Measurements from ENCODE around the gene VPS35L.
A peak's percentile ranks its signal among the peaks of the same experiment; 100 is the strongest.

Gene VPS35L, protein sequence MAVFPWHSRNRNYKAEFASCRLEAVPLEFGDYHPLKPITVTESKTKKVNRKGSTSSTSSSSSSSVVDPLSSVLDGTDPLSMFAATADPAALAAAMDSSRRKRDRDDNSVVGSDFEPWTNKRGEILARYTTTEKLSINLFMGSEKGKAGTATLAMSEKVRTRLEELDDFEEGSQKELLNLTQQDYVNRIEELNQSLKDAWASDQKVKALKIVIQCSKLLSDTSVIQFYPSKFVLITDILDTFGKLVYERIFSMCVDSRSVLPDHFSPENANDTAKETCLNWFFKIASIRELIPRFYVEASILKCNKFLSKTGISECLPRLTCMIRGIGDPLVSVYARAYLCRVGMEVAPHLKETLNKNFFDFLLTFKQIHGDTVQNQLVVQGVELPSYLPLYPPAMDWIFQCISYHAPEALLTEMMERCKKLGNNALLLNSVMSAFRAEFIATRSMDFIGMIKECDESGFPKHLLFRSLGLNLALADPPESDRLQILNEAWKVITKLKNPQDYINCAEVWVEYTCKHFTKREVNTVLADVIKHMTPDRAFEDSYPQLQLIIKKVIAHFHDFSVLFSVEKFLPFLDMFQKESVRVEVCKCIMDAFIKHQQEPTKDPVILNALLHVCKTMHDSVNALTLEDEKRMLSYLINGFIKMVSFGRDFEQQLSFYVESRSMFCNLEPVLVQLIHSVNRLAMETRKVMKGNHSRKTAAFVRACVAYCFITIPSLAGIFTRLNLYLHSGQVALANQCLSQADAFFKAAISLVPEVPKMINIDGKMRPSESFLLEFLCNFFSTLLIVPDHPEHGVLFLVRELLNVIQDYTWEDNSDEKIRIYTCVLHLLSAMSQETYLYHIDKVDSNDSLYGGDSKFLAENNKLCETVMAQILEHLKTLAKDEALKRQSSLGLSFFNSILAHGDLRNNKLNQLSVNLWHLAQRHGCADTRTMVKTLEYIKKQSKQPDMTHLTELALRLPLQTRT

DNA sequence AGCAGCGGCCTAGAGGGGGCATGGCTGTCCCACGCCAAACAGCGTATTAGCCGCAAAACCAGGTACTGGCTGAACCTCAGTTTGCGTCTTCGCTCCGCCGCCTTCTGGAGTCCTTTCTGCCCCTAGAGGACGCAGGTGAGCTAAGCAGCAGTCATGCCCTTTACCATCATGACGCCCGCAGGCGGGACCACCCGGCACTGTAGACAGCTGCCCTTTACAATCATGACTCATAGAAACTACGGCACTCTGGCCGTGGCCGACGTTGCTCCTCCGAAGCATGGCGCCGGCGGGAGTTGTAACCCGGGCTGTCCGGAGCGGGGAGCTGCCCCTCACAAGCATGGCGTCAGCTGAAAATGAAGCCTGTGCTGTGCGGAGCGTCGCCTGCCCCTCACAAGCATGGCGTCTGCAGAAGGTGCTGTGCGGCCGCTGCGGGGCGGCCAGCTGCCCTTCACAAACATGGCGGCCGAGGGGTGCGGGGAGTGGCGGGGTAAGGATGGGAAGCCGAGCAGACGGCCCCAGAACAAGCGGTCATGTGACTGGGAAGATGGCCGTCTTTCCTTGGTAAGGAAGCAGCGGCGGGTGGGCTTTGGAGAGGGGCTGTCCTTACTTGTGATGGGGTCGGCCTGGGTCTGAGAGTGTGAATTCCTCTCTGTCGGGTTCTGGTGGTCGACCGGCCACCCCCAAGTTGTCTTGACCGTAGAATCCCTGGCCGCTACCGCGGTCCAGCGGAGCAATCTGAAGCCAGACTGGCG is at the start of gene VPS35L:
TSS of gene VPS35L (plus strand) at position 518 of the 752 bp plus-strand sequence. CDS start at position 545, 27 bp downstream.
- DNase-seq, result peak; percentile 95

DNA sequence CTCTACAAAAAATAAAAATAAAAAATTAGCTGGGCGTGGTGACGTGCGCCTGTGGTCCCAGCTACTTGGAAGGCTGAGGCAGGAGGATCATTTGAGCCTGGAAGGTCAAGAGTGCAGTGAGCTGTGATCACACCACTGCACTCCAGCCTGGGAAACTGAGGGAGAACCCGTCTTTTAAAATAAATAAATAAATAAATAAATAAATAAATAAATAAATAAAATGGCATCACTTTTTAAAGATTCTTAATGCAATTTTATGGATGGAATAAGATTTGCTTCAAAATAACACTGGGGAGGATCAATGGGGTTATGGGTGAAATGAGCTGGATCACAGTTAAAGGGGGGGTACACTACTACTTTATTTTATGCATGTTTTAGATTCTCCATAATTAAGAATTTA is 48.5 kb upstream of the VPS35L start:
- DNase-seq, result no peak

DNA sequence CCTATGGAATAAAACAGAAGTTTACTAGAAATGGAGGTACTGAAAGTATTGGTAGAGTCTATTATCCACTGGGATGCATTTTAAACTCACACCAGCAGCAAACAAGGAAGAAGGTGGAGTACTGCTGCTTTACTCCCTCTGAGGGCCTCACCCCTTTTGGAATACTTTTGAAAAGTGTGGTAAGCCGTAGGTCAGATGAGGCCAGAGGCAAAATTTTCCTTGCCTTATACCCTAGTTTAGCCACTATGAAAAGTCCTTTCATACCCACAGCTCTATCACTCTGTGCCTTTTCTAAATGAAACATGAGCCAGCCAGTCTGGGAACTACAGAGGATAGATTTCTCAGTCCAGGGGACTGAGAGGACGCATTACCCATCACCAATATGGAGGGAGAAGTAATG is 47.6 kb upstream of the VPS35L start:
- no peak for DNase-seq

DNA sequence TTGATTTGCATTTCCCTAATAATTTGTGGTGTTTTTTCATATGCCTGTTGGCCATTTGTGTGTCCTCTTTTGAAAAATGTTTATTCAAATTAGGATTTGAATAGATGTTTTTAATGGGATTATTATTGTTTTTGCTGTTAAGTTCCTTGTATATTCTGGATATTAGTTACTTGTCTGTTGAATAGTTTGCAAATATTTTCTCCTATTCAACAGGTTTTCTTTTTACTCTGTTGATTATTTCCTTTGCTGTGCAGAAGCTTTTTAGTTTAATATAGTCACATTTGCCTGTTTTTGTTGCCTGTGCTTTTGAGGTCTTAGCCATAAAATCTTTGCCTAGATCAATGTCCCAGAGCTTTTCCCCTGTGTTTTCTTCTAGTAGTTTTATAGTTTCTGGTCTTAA is 43.2 kb upstream of the VPS35L start:
- no peak for DNase-seq

DNA sequence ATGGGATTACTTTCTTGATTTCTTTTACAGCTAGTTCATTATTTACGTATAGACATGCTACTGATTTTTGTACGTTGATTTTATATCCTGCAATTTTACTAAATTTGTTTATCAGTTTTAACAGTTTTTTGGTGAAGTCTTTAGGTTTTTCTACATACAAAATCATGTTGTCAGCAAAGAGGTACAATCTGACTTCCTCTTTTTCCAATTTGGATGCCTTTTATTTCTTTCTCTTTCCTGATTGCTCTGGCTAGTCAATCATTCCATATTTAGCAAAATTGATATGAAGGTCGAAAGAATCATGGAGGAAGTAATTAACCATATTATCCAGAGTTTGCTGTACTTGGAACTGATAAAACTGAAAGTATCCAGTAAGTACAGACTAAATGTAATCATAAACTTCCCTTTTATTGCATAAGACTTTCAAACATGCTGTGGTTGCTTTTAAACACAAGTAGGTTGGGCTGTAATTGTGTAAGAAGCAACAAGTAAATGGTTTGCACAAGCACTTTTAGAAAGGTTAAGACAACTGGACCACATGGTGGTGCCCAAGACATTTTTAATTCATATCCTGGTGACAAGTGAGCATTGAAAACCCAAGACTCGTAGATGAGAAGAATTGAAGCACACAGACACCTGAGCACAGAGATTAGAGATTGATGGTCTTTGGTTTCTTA is 42.0 kb upstream of the VPS35L start:
- no peak for DNase-seq

DNA sequence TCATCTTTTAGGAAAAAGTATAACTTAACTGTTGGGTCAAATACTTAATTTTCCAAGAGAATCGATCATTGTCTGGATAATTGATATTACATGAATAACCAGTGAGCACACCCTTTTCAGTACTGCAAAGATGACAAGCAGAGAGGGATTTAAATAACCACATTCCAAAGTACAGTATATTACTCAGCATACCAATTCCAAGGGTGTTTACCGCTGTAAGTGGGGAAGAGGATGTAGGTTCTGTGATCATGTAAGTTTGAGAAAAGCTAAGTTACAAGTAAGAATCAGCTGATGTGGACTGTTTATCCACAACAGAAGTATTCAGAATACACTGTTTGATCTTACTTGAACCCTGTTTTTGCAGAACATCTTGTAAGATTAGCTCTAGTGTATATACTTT is 39.7 kb upstream of the VPS35L start:
- DNase-seq, result no peak

DNA sequence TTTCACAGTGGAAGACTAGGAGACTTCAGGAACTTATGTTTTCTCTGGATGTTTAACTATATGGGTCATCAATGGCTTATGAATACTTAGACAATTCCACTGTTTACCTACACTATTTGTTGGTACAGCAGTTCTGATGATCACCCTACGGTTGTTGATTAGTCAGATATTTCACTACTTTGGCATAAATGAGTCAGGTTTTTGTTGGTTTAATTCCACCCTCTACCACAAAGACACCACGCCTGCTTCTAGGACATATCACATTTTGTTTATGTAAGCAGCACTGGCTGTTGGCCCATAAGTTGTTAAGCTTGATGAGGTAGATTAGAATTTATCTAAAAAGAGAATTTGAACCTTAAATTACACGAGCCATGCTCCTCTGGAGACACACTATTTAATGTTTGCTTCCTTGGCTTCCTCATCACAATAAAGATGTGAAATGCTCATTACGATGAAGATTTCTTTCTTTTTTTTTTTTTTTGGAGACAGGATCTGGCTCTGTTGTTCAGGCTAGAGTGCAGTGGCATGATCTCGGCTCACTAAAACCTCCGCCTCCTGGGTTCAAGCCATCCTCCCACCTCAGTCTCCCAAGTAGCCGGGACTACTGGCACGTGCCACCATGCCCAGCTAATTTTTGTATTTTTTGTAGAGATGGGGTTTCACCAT is 37.9 kb upstream of the VPS35L start:
- no peak for DNase-seq

DNA sequence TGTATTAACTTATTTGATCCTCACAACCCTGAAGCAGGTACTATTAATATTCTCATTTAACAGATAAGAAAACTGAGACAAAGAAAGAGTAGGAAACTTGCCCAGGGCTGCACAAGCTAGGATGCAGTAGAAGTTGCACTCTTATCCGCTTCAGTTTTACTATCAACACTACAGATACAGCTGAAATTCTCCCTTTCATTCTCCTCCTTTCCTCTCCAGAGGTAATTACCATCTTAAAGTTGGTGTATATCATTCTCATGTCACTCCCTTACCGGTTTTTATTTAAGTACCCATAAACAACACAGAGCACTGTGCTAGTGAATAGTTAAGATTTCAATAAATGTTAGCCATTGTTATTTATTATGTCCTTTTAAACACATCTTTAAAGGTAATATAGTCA is 37.1 kb upstream of the VPS35L start:
- no peak for DNase-seq

DNA sequence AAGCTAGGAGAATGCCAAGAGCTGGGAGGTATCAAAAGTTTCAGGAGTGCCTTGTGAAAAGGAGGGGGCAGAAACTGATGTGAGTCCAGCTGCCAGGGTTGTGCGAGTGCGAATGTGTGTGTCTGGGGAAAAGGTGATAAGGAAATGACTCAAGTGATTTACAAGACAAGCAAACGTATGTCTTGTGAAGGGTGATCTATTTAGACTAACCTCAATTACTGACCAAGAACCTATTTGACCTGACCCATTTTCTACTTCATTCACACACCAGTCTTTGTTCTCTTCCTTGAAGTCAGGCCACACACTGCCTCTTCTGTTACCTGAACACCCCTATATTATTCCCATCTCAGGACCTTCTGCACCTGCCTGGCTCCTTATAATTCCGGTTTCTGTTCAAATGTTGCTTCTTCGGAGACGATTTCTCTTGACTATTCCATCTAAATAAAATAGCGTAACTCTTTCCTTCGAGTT is 34.6 kb upstream of the VPS35L start:
- no peak for DNase-seq

DNA sequence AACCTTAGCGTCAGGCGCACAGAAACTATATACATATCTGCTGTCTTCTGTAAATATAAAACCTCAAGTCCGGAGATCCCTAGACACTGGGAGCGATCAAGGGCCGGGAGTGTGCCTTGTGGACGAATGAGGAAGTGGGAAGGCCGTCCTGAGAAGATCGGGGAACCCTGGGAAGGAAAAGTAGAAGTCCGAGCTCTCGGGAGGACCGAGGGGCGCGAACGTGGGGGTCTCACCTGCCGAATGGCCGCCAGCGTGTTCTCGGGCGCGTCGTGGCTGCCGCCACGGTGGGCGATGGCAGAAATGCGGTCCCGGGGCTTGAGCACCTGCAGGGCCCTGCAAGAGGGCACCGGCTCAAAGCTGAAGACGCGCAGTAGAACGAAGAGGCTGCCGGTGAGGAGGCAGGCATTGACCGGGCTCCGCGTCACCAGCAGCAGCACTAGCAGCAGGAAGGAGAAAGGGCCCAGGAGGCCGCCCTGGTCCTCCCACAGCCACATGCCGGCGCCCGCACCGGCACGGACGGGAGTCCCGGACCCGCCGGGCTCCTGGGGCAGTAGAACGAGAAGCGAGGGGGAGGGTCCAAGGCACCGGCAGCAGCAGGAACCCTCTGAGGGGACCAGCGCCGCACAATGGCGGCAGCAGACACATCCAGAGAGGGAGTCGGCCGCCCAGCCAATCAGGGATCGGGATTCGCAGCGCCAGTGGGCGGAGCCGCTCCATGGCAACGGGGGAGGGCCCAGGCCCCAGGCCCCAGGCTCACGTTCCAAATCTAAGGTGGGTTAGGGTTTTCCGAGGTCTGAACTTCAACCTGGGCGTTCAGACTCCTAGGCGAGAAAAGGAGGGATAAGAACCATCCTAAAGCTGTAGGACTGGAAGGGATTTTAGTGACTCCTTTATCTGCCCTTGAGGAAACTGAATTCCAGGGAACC is 33.8 kb upstream of the VPS35L start, which contains the start of gene GDE1:
TSS of gene GDE1 (minus strand) at position 628 of the 926 bp plus-strand sequence. CDS start at position 494, 134 bp downstream.
- peak; percentile 95 for DNase-seq

DNA sequence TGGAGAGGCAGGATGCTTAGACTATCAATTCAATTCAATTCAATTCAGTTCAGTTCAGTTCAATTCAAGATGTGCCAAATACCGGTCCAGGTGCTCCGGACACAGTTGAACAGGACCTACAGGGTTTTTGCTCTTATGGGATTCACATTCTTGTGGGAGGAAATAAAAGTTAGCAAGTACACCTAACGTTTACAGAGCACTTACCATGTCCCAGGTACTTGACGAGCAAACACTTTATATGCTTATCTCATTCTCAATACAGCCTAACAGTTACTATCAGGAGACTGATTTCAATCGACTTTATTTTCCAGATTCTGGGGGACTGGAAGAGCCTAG is 33.1 kb upstream of the VPS35L start:
- no peak for DNase-seq

DNA sequence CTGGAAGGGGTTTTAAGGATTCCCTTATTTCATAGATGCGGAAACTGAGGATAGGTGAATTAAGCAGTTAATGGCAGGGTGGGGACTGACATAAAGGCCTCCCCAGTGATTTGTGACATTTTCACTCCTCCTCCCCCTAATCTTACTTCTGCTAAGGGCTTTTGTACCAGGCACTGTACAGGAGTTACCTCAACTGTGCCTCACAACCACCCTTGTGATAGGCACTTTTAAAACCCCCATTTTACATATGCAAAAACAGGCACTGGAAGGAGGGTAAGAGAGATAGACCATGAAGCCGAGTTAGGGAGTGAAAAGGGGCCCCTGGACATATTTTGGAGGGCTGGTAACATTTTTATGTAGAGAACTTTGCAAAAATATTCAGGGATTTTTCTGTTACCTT is 32.7 kb upstream of the VPS35L start:
- no peak for DNase-seq

DNA sequence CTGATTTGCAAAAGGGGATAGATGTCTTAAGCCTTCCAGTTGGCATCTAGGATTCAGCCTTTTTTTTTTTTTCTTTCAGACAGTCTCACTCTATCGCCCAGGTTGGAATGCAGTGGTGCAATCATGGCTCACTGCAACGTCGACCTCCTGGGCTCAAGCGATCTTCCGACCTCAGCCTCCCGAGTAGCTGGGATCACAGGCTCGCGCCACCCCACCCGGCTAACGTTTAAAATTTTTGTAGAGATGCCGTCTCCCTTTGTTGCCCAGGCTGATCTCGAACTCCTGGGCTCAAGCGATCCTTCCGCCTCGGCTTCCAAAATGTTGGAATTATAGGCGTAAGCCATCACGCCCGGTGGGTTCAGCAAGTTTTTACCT is 32.3 kb upstream of the VPS35L start:
- no peak for DNase-seq

DNA sequence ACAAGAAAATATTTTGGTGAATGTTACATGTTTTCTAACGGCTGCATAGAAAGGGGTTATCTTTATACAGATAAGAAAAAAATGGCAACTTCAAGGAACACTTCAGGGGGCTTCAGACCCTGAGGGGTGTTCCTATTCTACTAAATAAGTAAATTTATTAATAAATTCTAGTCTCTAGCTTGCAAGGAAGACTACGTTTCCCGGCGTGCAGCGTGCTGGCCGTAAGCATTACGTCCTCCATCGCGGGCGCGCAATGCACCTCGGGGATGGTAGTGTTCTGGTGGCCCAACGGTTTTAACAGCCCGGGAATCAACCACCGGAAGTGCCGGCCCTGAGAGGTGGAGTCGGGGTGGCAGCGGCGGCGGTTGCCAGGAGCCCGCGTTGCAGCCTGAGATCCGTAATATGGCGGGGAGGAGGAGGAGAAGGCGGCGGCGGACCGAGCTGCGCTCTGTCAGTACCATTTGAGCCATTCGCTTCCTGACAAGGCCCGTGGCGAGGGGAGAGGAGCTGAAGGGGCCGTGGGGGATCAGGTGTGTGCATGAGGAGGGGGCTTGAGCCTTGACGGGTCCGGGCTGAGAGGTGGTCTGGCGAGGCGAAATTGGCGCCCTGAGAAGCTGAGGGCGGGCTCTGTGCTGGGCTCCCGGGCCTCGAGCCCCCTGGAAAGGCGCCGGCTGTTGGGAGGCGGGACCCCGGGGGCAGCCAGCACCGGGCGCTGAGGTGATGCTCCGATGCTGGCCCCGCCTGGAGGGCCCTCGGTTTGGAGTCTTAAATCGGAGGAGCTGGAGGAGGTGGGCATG is 31.7 kb upstream of the VPS35L start, which contains the start of gene CCP110:
TSS of gene CCP110 (plus strand) at position 384 of the 797 bp plus-strand sequence. CDS start 3,940 bp downstream, outside the sequence.
- DNase-seq, result peak; percentile 92

DNA sequence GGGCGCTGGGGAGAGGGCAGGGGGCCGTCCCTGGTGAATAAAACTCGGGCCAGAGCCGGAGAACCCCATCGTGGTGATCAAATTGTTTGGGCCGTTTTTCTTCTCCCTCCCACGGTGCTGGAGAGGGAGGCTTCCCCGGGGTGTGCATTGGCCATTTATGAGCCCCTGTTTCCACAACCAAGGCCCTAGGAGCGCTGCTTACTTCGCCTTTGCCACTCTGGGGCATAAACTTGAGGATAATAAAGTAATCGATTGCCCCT is 31.2 kb upstream of the VPS35L start:
- no peak for DNase-seq

DNA sequence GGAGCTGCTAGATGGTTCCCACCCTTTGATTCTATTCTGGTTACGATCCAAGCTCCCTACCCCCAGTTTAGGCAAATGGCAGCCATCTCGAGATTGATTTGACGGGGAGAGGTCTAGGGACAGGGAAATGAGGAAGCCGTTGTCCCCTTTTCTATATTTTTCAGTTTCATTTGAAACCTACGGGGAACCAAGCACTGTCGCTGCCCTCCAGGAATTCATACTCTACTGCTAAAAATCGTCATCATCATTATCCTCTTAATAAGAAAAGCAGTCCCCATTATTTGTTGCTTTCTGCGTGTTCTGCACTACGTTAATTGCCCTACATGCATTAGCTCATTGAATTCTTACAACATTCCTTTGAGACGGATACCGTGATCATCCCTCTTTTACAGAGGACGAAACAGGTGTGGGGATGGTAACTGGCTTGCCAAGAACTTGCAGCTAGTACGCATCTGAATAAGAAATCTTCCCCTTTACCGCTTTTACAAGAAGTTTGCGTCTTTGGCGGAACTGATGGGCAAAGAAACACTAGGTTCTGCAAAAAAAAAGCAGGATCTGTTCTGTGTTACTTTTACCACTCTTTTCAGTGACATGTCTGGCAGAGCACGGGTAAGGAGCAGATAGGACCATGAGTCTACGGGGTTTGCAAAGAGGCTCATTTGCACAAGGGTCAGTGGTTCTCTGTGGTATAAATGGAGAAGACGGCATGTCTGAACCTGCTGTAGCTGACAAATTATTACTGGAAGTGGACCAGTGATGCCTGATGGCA is 30.7 kb upstream of the VPS35L start:
- no peak for DNase-seq

DNA sequence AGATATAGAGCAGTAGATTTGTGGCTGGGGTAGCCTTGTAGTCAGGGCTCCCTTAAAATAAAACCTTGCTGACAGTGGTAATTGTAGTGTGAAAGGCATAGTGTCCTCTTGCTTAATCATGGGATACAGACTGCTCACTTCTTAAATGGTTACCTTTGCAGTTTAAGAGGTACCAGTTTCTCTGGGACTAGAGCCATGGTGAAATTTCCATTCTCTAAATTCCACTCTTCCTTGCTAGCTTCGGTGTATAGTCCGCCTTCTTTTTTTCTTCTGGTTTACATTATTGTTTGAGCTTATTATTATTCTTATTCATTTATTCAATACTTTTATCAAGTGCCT is 30.1 kb upstream of the VPS35L start:
- DNase-seq, result no peak

DNA sequence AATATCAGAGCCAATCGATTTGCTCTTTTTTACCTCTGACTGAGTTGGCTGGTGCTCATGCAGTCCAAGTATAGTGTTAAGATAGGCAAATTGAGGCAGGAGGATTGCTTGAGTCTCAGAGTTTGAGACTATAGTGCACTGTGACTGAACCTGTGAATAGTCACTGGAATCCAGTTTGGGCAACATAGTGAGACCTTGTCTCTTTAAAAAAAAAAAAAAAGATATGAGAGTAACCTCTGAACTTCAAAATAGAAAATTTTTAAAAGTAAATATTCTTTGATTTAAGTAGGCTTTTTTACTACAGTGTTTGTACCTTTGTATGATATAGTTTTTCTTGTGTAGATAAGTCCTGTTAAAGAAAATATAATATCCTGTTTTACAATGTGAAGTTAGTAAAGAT is 28.3 kb upstream of the VPS35L start:
- DNase-seq, result no peak

DNA sequence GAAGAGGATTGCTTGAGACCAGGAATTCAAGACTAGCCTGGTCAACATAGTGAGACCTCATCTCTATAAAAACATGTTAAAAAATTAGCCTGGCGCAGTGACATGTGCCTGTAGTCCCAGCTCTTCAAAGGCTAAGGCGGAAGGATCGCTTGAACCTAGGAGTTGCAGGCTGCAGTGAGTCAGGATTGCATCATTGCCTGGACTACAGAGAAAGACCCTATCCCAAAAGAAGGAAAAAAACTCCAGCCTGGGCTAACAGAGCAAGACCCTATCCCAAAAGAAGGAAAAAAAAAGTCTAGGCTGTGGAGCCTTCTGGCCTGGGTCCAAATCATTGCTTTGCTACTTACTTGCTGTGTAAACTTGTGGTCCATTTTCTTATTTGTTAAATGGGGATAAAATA is 26.8 kb upstream of the VPS35L start:
- DNase-seq, result no peak

All from stimulated activated CD4-positive, alpha-beta T cell treated with anti-CD3 and anti-CD28 coated beads, Interleukin-12 subunit alpha, Interleukin-12 subunit beta, amount 100 ng/mL, for 4 hours (primary cell).